ENCODE data around the gene FIGN.

DNA sequence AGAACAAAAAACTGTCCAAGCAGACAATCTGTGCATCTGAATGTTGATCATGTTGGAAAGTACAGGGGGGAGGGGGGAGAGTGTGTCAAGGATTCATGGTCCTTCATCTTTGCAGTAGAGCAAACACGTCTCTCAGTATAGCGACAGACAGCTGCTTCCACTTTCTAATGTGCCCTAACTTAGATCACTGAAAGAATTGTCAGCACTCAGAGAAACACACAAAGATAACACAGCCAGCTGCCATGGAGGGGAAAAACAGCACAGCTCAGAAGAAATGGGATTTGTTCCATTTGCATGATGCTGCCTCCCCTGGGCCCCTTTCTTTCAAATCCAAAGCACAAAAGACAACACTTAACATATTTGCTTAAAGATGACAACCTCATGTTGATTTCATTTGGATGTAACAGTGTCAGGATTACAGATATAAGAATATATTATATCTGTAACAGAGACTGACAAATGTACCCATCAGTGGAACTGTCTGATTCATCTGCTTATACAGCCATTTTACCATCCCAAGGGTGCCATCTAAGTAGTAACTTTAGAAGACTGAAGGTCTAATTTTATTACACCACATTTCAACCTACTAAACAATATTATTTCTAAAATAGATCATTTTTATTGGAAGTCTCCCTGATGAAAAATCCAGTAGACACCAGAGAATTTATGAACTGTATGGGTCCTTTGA, 17.7 kb downstream of the FIGN start:
- no peak for TF ChIP-seq POLR2A (IDR thresholded peaks at IDR 0.05)
- TF ChIP-seq, protein P1, sequence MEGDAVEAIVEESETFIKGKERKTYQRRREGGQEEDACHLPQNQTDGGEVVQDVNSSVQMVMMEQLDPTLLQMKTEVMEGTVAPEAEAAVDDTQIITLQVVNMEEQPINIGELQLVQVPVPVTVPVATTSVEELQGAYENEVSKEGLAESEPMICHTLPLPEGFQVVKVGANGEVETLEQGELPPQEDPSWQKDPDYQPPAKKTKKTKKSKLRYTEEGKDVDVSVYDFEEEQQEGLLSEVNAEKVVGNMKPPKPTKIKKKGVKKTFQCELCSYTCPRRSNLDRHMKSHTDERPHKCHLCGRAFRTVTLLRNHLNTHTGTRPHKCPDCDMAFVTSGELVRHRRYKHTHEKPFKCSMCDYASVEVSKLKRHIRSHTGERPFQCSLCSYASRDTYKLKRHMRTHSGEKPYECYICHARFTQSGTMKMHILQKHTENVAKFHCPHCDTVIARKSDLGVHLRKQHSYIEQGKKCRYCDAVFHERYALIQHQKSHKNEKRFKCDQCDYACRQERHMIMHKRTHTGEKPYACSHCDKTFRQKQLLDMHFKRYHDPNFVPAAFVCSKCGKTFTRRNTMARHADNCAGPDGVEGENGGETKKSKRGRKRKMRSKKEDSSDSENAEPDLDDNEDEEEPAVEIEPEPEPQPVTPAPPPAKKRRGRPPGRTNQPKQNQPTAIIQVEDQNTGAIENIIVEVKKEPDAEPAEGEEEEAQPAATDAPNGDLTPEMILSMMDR (IDR thresholded peaks at IDR 0.05), result no peak
